ENCODE data around the gene U2AF2. TPM values are rescaled to one million over a fixed set of nuclear protein-coding genes. Genes with fewer than 3 reads are reported as not detected.

U2AF2 gene
- total RNA-seq, 2 experiments from 2014 or later = 211 to 264 TPM

- ChIA-PET POLR2A (no interaction called here), CTCF (ENCODE audit: unreplicated experiment) (no interaction called here)
- no peaks in the 10 kb centered on the region for H3K9me2 ChIP-seq (ENCODE audit: insufficient read depth, low read length)
- peaks cover 100% of the 10 kb centered on the region for H3K36me3 ChIP-seq (ENCODE audit: insufficient read depth, low read length)
- H3K27ac ChIP-seq (ENCODE audit: low read depth, low read length, poor library complexity, severe bottlenecking) = no peak overlapping the region
- H3K4me2 ChIP-seq (ENCODE audit: low read length) = no peak overlapping the region
- TF ChIP-seq EZH2phosphoT487 (IDR thresholded peaks at IDR 0.05; ENCODE audit: borderline replicate concordance, low read depth, low read length) (no peak), CTCF (conservative IDR thresholded peaks at IDR 0.05; ENCODE audit: low read length) (no peak)
- no TSS peak for BruUV-seq (replicated peaks)
- intact Hi-C loops (cut with micrococcal nuclease; ENCODE audit: unreplicated experiment) = no loop called here
- no peak for DNase-seq (ENCODE audit: low spot score)
- no peaks in the 10 kb centered on the region for H4K20me1 ChIP-seq (ENCODE audit: insufficient read depth, low read length)
- no peaks in the 10 kb centered on the region for H3K9me3 ChIP-seq (ENCODE audit: low read length)
- no peak overlapping the region for H2AFZ ChIP-seq (ENCODE audit: low read length)
- no peak overlapping the region for H3K4me3 ChIP-seq (ENCODE audit: low read depth, low read length, poor library complexity, severe bottlenecking)
- no peaks in the 10 kb centered on the region for H3K4me1 ChIP-seq (ENCODE audit: insufficient read depth, low read length, poor library complexity, severe bottlenecking)
- H3K79me2 ChIP-seq (ENCODE audit: insufficient read depth, low read depth, low read length) = peaks cover 10% of the 10 kb centered on the region; the same call in 1 of the 2 replicates
Measured at GRCh38 chr19:55689411-55690108, 34.7 kb downstream of the U2AF2 start.

- ChIA-PET CTCF (ENCODE audit: unreplicated experiment) (no interaction called here), POLR2A (no interaction called here)
- Histone ChIP-seq H2AFZ (ENCODE audit: low read length) (no peak overlapping the region), H3K4me2 (ENCODE audit: low read length) (no peak overlapping the region), H3K4me1 (ENCODE audit: insufficient read depth, low read length, poor library complexity, severe bottlenecking) (no peaks in the 10 kb centered on the region), H3K27ac (ENCODE audit: low read depth, low read length, poor library complexity, severe bottlenecking) (no peak overlapping the region), H3K79me2 (ENCODE audit: insufficient read depth, low read depth, low read length) (peaks cover 7% of the 10 kb centered on the region; the same call in 1 of the 2 replicates), H3K4me3 (ENCODE audit: low read depth, low read length, poor library complexity, severe bottlenecking) (no peak overlapping the region), H3K9me2 (ENCODE audit: insufficient read depth, low read length) (no peaks in the 10 kb centered on the region), H4K20me1 (ENCODE audit: insufficient read depth, low read length) (no peaks in the 10 kb centered on the region), H3K9me3 (ENCODE audit: low read length) (no peaks in the 10 kb centered on the region), H3K36me3 (ENCODE audit: insufficient read depth, low read length) (peaks cover 100% of the 10 kb centered on the region)
- intact Hi-C loops (cut with micrococcal nuclease; ENCODE audit: unreplicated experiment) = no loop called here
- DNase-seq (ENCODE audit: low spot score) = no peak
- no TSS peak for BruUV-seq (replicated peaks)
- TF ChIP-seq CTCF (conservative IDR thresholded peaks at IDR 0.05; ENCODE audit: low read length) (no peak), EZH2phosphoT487 (IDR thresholded peaks at IDR 0.05; ENCODE audit: borderline replicate concordance, low read depth, low read length) (no peak)
Measured at GRCh38 chr19:55690109-55690768, 35.4 kb downstream of the U2AF2 start.

Measured in OCI-LY7 (cell line).